Measurements from ENCODE around the gene GGA2.

GRCh38 chr16:23537390-23537789, 27.1 kb upstream of the GGA2 start:
- TF ChIP-seq CTCF (IDR thresholded peaks at IDR 0.05) (no peak), POLR2A (IDR thresholded peaks at IDR 0.05) (no peak)

All from suprapubic skin (tissue), 3 donors.